Left forelimb (tissue), 1 donor: ENCODE measurements around the gene CCDC185.
A peak's percentile ranks its signal among the peaks of the same experiment; 100 is the strongest.

Experiments
- DNase-seq: peaks from one replicate; pipeline ENCODE4 v3.0.0-alpha.2; 2018; ENCODE audit warnings: low spot score

Gene CCDC185

GRCh38 chr1:223393275-223394214 lies at the start of gene CCDC185:
CCDC185 (plus strand) TSS chr1:223393415; CDS start chr1:223393476, 61 bp downstream.
- DNase-seq, result no peak

DNA sequence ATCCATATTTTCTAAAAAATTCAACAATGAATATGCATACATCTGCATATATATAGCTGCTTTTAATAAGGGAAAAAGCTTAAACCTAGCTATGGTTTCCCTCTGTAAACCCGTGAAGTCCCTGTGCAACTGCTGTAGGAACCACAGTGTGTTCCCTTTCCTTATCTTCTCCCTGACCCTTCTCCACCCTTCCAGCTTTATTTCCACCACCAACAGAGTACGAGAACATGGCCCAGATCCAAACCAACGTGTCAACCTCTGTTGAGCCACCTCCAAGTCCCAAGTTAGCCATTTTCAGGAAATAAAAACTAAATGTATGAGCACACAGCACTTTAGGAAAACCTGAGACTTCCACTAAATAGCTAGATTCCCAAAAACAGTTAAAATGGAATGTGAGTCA lies 49.5 kb upstream of the CCDC185 start:
- no peak for DNase-seq

DNA sequence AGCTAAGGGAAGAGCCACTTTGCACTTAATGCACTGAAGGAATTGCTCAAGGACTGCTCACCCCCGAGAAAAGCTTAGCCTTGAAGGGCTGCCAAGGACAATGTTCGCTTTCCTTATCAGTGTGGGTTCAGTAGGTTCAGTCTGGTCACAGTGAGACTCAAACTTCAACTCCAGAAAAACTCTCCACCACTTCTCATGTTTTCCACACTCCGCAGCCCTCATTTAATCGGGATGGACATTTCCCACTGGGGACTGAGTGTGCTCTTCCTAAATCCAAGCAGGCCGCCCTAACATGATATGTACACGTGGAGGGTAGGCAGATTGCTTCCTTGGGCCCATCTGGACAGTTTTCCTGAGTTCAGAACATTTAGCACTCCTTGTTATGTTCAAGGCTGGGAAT lies 48.7 kb upstream of the CCDC185 start:
- no peak for DNase-seq

- DNase-seq, result no peak
Measured at GRCh38 chr1:223345720-223346119, 47.5 kb upstream of the CCDC185 start.

GRCh38 chr1:223346311-223346710 lies 46.9 kb upstream of the CCDC185 start:
- no peak for DNase-seq

DNA sequence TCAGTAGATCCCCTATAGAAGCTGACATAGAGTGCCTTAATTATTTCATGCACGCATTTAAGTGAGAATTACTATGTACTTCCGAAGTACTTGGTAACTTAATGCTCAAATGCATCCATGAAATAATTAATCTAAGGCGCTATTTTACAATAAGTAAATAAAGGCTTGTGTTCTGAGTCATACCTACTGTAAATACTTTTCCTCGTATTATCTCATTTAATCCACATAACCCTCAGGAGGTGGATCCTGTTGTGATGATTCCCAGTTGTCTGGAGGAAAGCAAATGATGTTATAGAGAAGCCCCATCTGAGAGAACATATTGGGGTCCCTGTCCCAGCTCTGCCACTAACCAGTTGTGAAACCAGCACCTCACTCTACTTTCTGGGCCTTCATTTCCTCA lies 45.6 kb upstream of the CCDC185 start:
- no peak for DNase-seq

DNA sequence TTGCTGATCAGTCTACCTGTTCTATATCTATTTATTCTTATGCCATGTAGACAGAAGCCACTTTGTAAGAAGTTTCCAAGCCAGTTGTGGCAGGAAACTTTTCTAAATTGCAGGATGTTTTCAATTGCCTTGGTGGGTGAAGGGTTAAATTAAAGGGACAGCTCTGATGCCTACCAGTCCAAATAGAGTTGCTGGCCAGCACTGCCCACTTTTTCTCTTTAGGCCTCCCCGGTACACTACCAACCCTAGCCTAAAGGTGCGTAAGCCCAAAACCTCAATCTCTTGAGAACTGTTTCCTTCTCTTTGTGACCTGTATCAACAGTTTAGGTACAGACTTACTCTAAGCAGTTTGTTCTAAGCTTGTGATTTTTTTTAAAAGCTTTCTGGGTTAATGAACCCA lies 44.8 kb upstream of the CCDC185 start:
- no peak for DNase-seq

GRCh38 chr1:223349241-223349640 lies 44.0 kb upstream of the CCDC185 start:
- no peak for DNase-seq

- no peak for DNase-seq
Measured at GRCh38 chr1:223350361-223350908, 42.8 kb upstream of the CCDC185 start.

DNA sequence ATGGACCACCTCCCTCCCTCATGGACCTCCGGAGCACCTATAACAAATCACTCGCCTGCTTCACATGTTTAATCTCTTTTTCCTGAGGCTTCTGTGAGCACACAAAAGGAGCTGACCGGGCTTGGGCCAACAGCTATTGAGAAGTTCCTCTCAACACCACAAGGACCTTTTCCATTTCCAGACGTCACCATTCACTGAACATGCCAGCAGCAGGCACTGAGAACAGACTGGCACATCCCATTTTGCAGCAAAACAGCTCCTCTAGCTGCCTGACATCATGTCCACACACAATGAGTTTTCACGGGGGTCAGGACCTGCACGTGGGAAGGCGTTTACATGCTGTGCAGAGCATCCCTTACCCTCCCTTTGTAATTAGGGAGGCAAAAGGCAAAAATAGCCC lies 40.3 kb upstream of the CCDC185 start:
- no peak for DNase-seq

GRCh38 chr1:223353939-223354338 lies 39.3 kb upstream of the CCDC185 start:
- no peak for DNase-seq

DNA sequence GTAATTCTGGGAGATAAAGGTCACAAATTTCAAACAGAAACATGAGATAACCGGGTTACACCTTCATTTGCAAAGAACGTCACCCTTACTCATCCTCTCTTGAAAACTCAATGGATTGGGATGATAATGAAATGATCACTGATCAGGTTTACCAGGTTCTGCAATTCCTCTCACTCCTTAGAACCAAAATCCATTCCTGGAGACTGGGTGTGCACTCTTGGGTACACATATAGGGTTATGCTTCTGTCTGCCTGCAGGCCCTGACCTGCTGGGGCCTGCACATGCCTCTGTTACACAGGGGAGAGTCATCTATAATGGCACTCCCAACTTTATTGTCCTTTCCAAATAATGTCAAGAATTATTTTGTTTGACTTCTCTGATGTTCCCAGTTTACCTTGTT lies 37.5 kb upstream of the CCDC185 start:
- no peak for DNase-seq

- no peak for DNase-seq
Measured at GRCh38 chr1:223358826-223359225, 34.4 kb upstream of the CCDC185 start.

DNA sequence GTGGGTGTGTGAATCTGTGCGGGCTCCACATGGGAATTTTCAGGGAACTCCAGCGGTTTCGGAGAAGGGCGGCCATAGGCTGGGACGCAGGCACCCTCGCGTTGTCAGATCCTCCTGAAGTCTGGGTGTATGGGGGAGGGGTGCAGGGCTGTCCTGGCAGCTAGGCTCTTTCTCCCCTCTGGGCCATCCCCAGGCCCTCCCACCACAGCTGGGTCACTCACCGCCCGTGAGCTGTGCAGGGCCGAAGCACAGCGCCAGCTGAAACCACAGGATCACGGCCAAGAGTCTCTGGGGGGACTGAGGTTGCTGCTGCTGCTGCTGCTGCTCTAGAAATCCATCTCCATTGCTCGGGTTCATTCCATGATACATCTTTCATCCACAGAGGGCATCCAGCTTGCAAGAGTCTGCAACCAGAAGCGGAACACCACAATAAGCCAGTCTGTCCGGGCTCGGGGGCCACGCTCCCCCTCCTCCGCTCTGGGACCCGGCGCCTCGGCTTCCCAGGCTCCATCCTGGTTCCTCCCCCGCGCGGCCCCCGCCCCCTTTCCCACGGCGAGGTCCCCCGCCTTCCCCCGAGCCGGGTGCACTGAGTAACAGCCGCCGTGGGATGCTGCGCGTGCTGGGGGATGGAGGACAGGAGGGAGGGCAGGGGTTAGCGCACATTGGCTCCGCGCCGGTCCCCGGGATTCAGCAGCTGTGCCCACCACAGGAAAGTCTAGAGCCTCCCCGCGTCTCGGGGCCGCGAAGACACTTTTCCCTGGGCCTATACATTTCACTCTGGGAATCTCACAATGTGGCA lies 30.0 kb upstream of the CCDC185 start:
- peak; percentile 68 for DNase-seq

- no peak for DNase-seq
Measured at GRCh38 chr1:223363856-223364684, 29.1 kb upstream of the CCDC185 start, which contains the start of gene SUSD4. SUSD4 (minus strand) TSS chr1:223364176; CDS start chr1:223363425, 751 bp downstream.

GRCh38 chr1:223364685-223365382 lies 28.4 kb upstream of the CCDC185 start:
- no peak for DNase-seq

GRCh38 chr1:223374064-223374610 lies 19.1 kb upstream of the CCDC185 start:
- DNase-seq, result no peak

GRCh38 chr1:223378754-223379153 lies 14.5 kb upstream of the CCDC185 start:
- DNase-seq, result no peak

- no peak for DNase-seq
Measured at GRCh38 chr1:223386013-223386412, 7.2 kb upstream of the CCDC185 start.

- no peak for DNase-seq
Measured at GRCh38 chr1:223390618-223391017, 2.6 kb upstream of the CCDC185 start.

DNA sequence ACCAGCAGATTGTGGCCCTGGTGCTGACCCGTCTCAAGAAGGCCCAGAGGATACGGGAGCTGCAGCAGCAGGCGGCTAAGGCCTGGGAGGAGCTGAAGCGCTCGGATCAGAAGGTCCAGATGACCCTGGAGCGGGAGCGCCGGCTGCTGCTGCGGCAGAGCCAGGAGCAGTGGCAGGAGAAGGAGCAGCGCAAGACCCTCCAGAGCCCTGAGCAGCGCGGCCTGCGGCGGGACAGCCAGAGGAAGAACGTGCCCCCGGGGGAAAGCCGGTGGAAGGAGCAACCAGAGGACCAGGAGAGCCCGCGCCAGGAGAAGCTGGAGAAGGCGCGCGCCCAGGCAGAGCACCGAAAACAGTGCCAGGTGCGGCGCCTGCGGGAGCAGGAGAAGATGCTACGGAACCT lies 1.0 kb downstream of the CCDC185 start:
- no peak for DNase-seq
